ENCODE data around the gene MT1H.

- TF ChIP-seq EZH2phosphoT487 (IDR thresholded peaks at IDR 0.05; ENCODE audit: insufficient read depth, low read depth) = no peak
- no peak for TF ChIP-seq EZH2 (IDR thresholded peaks at IDR 0.05; ENCODE audit: insufficient read depth, poor library complexity, severe bottlenecking)
Measured at GRCh38 chr16:56697456-56698155, 28.0 kb downstream of the MT1H start.
